OCI-LY1 (cell line): ENCODE data around the gene NOL3.

ENCODE experiments used
- EZH2 ChIP-seq: fragments of 200-600 bp; sonication (generic), shearing (Covaris generic); IDR thresholded peaks from 2 replicates; pipeline ENCODE4 v1.8.0; 2017; ENCODE audit warnings: borderline replicate concordance, mixed run types, mild to moderate bottlenecking, antibody characterized with exemption, low read length, moderate library complexity, mixed read lengths
- TF ChIP-seq, protein P1 (sequence below): fragments of 200-600 bp; sonication (generic), shearing (Covaris generic); IDR thresholded peaks from 2 replicates; pipeline ENCODE4 v1.5.1; 2017; ENCODE audit warnings: mild to moderate bottlenecking, antibody characterized with exemption, low read length, moderate library complexity, mixed read lengths

DNA sequence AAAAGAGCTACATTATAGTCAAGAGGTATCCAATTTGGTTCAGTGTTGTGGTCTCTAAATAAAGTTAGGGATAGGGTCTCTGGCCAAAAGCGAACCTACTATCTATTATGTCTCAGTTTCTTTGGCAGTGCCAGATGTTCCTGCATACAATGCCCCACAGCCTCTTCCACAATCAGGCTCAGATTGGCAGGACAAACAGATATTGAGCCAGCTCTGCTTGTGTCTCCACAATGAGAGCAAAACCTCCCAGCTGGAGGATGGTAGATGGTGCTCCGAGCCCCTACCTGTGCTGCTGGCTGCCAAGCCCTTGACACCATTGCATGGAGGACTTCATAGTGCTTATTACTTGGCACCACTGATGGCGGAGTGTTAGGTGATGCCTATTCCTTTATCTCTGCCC lies 40.9 kb upstream of the NOL3 start:
- TF ChIP-seq, protein P1, sequence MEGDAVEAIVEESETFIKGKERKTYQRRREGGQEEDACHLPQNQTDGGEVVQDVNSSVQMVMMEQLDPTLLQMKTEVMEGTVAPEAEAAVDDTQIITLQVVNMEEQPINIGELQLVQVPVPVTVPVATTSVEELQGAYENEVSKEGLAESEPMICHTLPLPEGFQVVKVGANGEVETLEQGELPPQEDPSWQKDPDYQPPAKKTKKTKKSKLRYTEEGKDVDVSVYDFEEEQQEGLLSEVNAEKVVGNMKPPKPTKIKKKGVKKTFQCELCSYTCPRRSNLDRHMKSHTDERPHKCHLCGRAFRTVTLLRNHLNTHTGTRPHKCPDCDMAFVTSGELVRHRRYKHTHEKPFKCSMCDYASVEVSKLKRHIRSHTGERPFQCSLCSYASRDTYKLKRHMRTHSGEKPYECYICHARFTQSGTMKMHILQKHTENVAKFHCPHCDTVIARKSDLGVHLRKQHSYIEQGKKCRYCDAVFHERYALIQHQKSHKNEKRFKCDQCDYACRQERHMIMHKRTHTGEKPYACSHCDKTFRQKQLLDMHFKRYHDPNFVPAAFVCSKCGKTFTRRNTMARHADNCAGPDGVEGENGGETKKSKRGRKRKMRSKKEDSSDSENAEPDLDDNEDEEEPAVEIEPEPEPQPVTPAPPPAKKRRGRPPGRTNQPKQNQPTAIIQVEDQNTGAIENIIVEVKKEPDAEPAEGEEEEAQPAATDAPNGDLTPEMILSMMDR: no peak
- no peak for TF ChIP-seq EZH2
